ENCODE measurements around the gene OR10H5.
"Not testable (repeated sequence)": the region's sequence is repeated elsewhere in the genome, so short reads cannot be mapped to it uniquely, and the experiment has no call there.

OR10H5 gene

GRCh38 chr19:15840833-15841232 is 53.4 kb downstream of the OR10H5 start:
- FAIRE-seq = no peak
- no peak for DNase-seq (ENCODE audit: insufficient read length, low spot score)
- TF ChIP-seq, protein P1, sequence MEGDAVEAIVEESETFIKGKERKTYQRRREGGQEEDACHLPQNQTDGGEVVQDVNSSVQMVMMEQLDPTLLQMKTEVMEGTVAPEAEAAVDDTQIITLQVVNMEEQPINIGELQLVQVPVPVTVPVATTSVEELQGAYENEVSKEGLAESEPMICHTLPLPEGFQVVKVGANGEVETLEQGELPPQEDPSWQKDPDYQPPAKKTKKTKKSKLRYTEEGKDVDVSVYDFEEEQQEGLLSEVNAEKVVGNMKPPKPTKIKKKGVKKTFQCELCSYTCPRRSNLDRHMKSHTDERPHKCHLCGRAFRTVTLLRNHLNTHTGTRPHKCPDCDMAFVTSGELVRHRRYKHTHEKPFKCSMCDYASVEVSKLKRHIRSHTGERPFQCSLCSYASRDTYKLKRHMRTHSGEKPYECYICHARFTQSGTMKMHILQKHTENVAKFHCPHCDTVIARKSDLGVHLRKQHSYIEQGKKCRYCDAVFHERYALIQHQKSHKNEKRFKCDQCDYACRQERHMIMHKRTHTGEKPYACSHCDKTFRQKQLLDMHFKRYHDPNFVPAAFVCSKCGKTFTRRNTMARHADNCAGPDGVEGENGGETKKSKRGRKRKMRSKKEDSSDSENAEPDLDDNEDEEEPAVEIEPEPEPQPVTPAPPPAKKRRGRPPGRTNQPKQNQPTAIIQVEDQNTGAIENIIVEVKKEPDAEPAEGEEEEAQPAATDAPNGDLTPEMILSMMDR (IDR thresholded peaks at IDR 0.05; ENCODE audit: insufficient read depth, missing control alignments) = no peak

DNA sequence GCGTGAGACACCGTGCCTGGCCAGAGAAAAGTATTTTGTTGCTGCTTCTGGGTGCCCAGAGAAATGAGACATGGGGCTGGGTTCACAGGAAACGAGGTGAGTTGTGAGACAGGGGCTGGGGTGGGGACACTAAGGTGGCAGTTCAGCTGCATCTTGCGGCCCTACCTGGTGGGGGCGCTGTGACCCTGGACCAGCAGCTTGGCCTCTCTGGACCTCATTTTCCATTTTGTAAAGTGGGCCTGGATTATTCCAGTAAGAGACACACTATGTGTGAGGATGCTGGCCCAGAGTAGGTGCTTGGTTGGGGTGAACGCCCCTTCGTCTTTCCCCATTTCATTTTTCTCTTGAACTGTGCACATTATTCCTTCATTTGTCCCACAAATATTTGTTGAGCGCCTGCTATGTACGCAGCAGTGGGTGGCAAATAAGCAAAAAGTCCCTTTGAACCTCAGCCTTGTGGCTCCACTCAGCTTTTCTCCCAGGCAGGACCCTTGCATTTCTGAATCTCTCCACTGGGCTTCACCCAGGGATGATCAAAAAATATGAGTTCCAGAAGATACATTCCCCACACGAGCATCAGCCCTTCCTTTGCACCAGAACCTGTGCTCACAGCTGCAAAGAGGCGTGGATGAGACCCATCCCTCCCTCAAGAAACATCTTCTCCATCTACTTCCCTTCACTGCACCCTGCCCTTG is 54.6 kb downstream of the OR10H5 start:
- TF ChIP-seq, protein P1 (IDR thresholded peaks at IDR 0.05; ENCODE audit: insufficient read depth, missing control alignments) = no peak
- FAIRE-seq (no peak), DNase-seq (ENCODE audit: insufficient read length, low spot score) (no peak)

DNA sequence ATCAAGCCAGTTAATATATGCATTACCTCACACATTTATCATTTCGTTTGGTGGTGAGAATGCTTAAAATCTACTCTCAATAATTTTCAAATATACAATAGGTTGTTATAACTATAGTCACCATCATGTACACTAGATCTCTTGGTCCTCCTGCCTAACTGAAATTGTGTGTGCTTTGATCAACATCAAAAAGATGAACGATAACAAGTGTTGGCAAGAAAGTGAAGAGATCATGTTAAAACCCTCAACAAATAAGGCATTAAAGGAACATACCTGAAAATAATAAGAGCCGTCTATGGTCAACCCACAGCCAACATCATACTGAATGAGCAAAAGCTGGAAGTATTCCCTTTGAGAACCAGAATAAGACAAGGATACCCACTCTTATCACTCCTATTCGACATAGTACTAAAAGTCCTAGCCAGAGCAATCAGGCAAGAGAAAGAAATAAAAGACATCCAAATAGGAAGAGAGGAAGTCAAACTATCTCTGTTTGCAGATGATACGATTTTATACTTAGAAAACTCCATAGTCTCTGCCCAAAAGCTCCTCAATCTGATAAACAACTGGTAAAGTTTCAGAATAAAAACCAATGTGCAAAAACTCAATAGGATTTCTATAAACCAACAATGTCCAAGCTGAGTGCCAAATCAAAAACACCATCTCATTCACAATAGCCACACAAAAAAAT is 55.9 kb downstream of the OR10H5 start:
- TF ChIP-seq, protein P1 (IDR thresholded peaks at IDR 0.05; ENCODE audit: insufficient read depth, missing control alignments) = no peak
- no peak for DNase-seq (ENCODE audit: insufficient read length, low spot score)
- no peak for FAIRE-seq

DNA sequence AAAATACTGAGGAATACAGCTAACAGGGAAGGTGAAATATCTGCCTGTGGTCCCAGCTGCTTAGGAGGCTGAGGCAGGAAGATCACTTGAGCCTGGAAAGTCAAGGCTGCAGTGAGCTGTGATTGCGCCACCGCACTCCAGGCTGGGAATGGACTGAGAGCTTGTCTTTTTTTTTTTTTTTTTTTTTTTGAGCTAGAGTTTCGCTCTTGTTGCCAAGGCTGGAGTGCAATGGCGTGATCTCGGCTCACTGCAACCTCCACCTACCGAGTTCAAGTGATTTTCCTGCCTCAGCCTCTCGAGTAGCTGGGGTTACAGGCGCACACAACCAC is 56.4 kb downstream of the OR10H5 start:
- DNase-seq (ENCODE audit: insufficient read length, low spot score); FAIRE-seq: not testable (repeated sequence)

DNA sequence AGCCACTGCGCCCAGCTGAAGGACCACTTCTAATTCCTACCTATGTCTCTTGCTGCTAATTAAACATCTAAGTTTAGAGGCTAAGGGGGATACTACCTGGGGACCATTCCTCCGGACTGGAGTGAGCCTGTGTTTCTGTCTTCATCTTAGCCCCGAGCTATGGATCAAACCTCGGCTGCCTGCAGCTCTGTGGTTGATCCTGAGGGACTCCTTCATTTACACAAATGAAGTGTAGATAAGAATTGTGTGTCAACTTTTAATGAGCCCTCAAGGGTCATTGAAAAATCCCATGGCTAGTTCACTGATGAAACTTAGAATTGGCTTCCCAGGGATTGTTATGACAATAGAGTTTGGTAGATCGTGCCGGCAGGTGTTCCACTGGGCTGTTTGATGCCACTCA is 59.5 kb downstream of the OR10H5 start:
- TF ChIP-seq, protein P1 (IDR thresholded peaks at IDR 0.05; ENCODE audit: insufficient read depth, missing control alignments) = no peak
- DNase-seq (ENCODE audit: insufficient read length, low spot score) (no peak), FAIRE-seq (no peak)

DNA sequence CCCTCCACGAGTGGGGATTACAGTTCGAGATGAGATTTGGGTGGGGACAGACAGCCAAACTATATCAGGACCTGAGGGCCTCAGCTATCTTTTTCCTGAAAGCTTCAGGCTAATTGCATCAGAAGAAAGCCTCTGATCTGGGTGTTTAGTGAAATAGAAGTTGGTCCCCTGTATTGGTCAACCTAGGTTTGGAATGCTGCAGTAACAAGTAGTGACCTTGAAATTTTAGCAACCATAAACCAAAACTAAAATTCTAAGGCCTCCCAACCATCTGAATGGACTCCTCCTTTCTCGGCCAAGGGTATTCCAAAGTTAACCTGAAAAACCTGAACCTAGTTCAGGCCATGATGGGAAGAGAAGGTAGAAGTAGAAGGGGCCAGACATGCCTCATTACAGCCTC is 62.9 kb downstream of the OR10H5 start:
- FAIRE-seq = no peak
- no peak for DNase-seq (ENCODE audit: insufficient read length, low spot score)
- TF ChIP-seq, protein P1 (IDR thresholded peaks at IDR 0.05; ENCODE audit: insufficient read depth, missing control alignments) = no peak

All from D721Med (cell line).